HG03378 (cell line): ENCODE data around the gene GRK2.
"Not testable (repeated sequence)": the region's sequence is repeated elsewhere in the genome, so short reads cannot be mapped to it uniquely, and the experiment has no call there.

Experiments
- ATAC-seq: cut with Tn5 transposase; IDR thresholded peaks from one replicate; pipeline ENCODE4 v1.9.1; 2021; ENCODE audit warnings: mild to moderate bottlenecking, moderate library complexity; ENCODE audit not compliant: unreplicated experiment

The GRK2 gene

GRCh38 chr11:67266449-67267187 is at the start of gene GRK2:
Gene GRK2 (plus strand): TSS chr11:67266473. CDS start chr11:67266700, 227 bp downstream.
- ATAC-seq: no peak

- no peak for ATAC-seq
Observed at GRCh38 chr11:67227726-67228125, 38.5 kb upstream of the GRK2 start.

- ATAC-seq: no peak
Observed at GRCh38 chr11:67230406-67230805, 35.9 kb upstream of the GRK2 start.

- no peak for ATAC-seq
Observed at GRCh38 chr11:67230886-67231285, 35.4 kb upstream of the GRK2 start.

- ATAC-seq: no peak
Observed at GRCh38 chr11:67233584-67234190, 32.6 kb upstream of the GRK2 start.

- not testable (repeated sequence) for ATAC-seq
Observed at GRCh38 chr11:67234571-67234970, 31.7 kb upstream of the GRK2 start.

GRCh38 chr11:67237574-67237973 is 28.7 kb upstream of the GRK2 start:
- no peak for ATAC-seq

GRCh38 chr11:67238894-67239782 is 27.1 kb upstream of the GRK2 start:
- ATAC-seq: no peak

GRCh38 chr11:67239783-67240575 is 26.3 kb upstream of the GRK2 start:
- peak; percentile 73 for ATAC-seq

- peak; percentile 31 for ATAC-seq
Observed at GRCh38 chr11:67240576-67241389, 25.5 kb upstream of the GRK2 start.

- ATAC-seq: no peak
Observed at GRCh38 chr11:67242548-67242947, 23.7 kb upstream of the GRK2 start.

GRCh38 chr11:67243051-67243450 is 23.2 kb upstream of the GRK2 start:
- no peak for ATAC-seq

- no peak for ATAC-seq
Observed at GRCh38 chr11:67245046-67245445, 21.2 kb upstream of the GRK2 start.

GRCh38 chr11:67247946-67248550 is 18.2 kb upstream of the GRK2 start:
- ATAC-seq: no peak

- no peak for ATAC-seq
Observed at GRCh38 chr11:67248653-67249052, 17.6 kb upstream of the GRK2 start.

GRCh38 chr11:67250059-67251043 is 15.9 kb upstream of the GRK2 start:
- ATAC-seq: no peak

GRCh38 chr11:67251841-67252240 is 14.4 kb upstream of the GRK2 start:
- no peak for ATAC-seq

GRCh38 chr11:67252831-67253239 is 13.4 kb upstream of the GRK2 start:
- no peak for ATAC-seq
